IMR-90 (cell line): ENCODE measurements around the gene INPP5B. TPM values are rescaled to one million over a fixed set of nuclear protein-coding genes. Genes with fewer than 3 reads are reported as not detected.

Experiments
- ATAC-seq: fragments of 200-7000 bp; cut with Tn5 transposase; 2 replicates; pipeline ENCODE4 v1.9.1; 2020; ENCODE audit warnings: low read depth, mild to moderate bottlenecking, moderate library complexity
- BruUV-seq: library from RNA; stranded (reverse); fragments of 400-500 nt; replicated peaks from 2 replicates; lab custom pipeline; 2021; lab: Mats Ljungman, UMichigan
- CTCF ChIA-PET: fragments of 300-600 bp; formaldehyde crosslinking; extraction: SDS; loops from one replicate; lab custom pipeline; 2021; ENCODE audit warnings: antibody characterized with exemption; lab: Yijun Ruan, JAX
- POLR2A ChIA-PET: fragments of 300-600 bp; sonication (Branson Sonifier 250); formaldehyde crosslinking; loops from one replicate; lab custom pipeline; 2022; ENCODE audit warnings: antibody characterized with exemption; ENCODE audit not compliant: unreplicated experiment; lab: Charles Lee
- DNase-seq: peaks from one replicate; pipeline ENCODE4 v3.0.0; 2013
- H2AFZ ChIP-seq: replicated peaks from 2 replicates; pipeline ENCODE3; 2013; ENCODE audit warnings: low read length, mild to moderate bottlenecking; ENCODE audit not compliant: poor library complexity
- H2AK5ac ChIP-seq: 2 replicates; pipeline ENCODE4 v1.6.1; 2013; ENCODE audit warnings: low read depth, low read length, inconsistent platforms
- H2AK9ac ChIP-seq: replicated peaks from 2 replicates; pipeline ENCODE3; 2013; ENCODE audit warnings: mild to moderate bottlenecking, low read depth, low read length, moderate library complexity; ENCODE audit not compliant: poor library complexity
- H2BK120ac ChIP-seq: 2 replicates; pipeline ENCODE4 v1.6.1; 2013; ENCODE audit warnings: low read depth, low read length, inconsistent platforms
- H2BK15ac ChIP-seq: 3 replicates; pipeline ENCODE4 v1.6.1; 2013; ENCODE audit warnings: low read depth, low read length, inconsistent platforms
- H2BK20ac ChIP-seq: 2 replicates; pipeline ENCODE4 v1.6.1; 2013; ENCODE audit warnings: low read depth, mild to moderate bottlenecking, inconsistent platforms, low read length, moderate library complexity
- H2BK5ac ChIP-seq: 2 replicates; pipeline ENCODE4 v1.6.1; 2013; ENCODE audit warnings: mild to moderate bottlenecking, low read depth, low read length, inconsistent platforms; ENCODE audit not compliant: poor library complexity, severe bottlenecking
- H3K14ac ChIP-seq: replicated peaks from 2 replicates; pipeline ENCODE4 v1.6.1; 2013; ENCODE audit warnings: low read depth, low read length, inconsistent platforms
- H3K18ac ChIP-seq: 2 replicates; pipeline ENCODE4 v1.6.1; 2013; ENCODE audit warnings: low read depth, low read length, control low read depth
- H3K23ac ChIP-seq: 2 replicates; pipeline ENCODE4 v1.6.1; 2013; ENCODE audit warnings: low read depth, low read length, inconsistent platforms
- H3K27ac ChIP-seq: 2 replicates; pipeline ENCODE4 v1.5.1; 2013; ENCODE audit warnings: mild to moderate bottlenecking, control low read depth, low read length; ENCODE audit not compliant: insufficient read depth
- H3K27me3 ChIP-seq: 2 replicates; pipeline ENCODE4 v1.6.1; 2013; ENCODE audit warnings: low read length; ENCODE audit not compliant: control insufficient read depth, insufficient read depth
- H3K36me3 ChIP-seq: 2 replicates; pipeline ENCODE4 v1.6.1; 2013; ENCODE audit warnings: low read length, mixed read lengths; ENCODE audit not compliant: control insufficient read depth, insufficient read depth
- H3K4ac ChIP-seq: 2 replicates; pipeline ENCODE4 v1.6.1; 2013; ENCODE audit warnings: low read depth, low read length, inconsistent platforms
- H3K4me1 ChIP-seq: 2 replicates; pipeline ENCODE4 v1.6.1; 2013; ENCODE audit warnings: low read length, mixed read lengths; ENCODE audit not compliant: control insufficient read depth, insufficient read depth
- H3K4me2 ChIP-seq: 2 replicates; pipeline ENCODE4 v1.6.1; 2013; ENCODE audit warnings: low read depth, mild to moderate bottlenecking, control low read depth, low read length, moderate library complexity
- H3K4me3 ChIP-seq: 2 replicates; pipeline ENCODE4 v1.5.1; 2013; ENCODE audit warnings: low read depth, mild to moderate bottlenecking, control low read depth, low read length, moderate library complexity; ENCODE audit not compliant: insufficient read depth
- H3K56ac ChIP-seq: 2 replicates; pipeline ENCODE4 v1.6.1; 2013; ENCODE audit warnings: low read length, inconsistent platforms; ENCODE audit not compliant: insufficient read depth; ENCODE audit errors: extremely low read depth
- H3K79me1 ChIP-seq, 2 experiments: 2 replicates each; pipeline ENCODE4 v1.6.1; 2013; ENCODE audit warnings: low read length in 2 of 2, inconsistent platforms in 1 of 2, low read depth in 1 of 2
- H3K9ac ChIP-seq: 2 replicates; pipeline ENCODE4 v1.6.1; 2013; ENCODE audit warnings: low read depth, low read length, control low read depth
- H3K9me1 ChIP-seq: 2 replicates; pipeline ENCODE4 v1.6.1; 2013; ENCODE audit warnings: low read length, inconsistent platforms; ENCODE audit not compliant: insufficient read depth
- H3K9me3 ChIP-seq: 2 replicates; pipeline ENCODE4 v1.6.1; 2013; ENCODE audit warnings: low read length; ENCODE audit not compliant: control insufficient read depth, insufficient read depth
- H4K20me1 ChIP-seq: 2 replicates; pipeline ENCODE4 v1.6.1; 2013; ENCODE audit warnings: low read length, inconsistent platforms; ENCODE audit not compliant: insufficient read depth
- H4K5ac ChIP-seq: 2 replicates; pipeline ENCODE4 v1.6.1; 2013; ENCODE audit warnings: mild to moderate bottlenecking, low read depth, low read length, control low read depth
- H4K8ac ChIP-seq, 2 experiments: 2 replicates each; pipeline ENCODE4 v1.6.1; 2013; ENCODE audit warnings: low read depth in 2 of 2, low read length in 2 of 2, control low read depth in 1 of 2, inconsistent platforms in 1 of 2
- H4K91ac ChIP-seq: 2 replicates; pipeline ENCODE4 v1.6.1; 2013; ENCODE audit warnings: low read depth, low read length, inconsistent platforms; ENCODE audit not compliant: insufficient read depth
- CEBPB ChIP-seq: IDR thresholded peaks from 2 replicates; pipeline ENCODE4 v1.6.1; 2012; ENCODE audit warnings: low read depth, low read length, improper control_type of control experiment
- ELK1 ChIP-seq: fragments of 150-350 bp; IDR thresholded peaks from 2 replicates; pipeline ENCODE4 v1.6.1; 2016; ENCODE audit warnings: low read depth, mild to moderate bottlenecking, low read length, moderate library complexity, borderline replicate concordance
- MAZ ChIP-seq: IDR thresholded peaks from 2 replicates; pipeline ENCODE4 v1.6.1; 2012; ENCODE audit warnings: low read depth, mild to moderate bottlenecking, low read length, improper control_type of control experiment, moderate library complexity, borderline replicate concordance
- MXI1 ChIP-seq: IDR thresholded peaks from 2 replicates; pipeline ENCODE4 v1.6.1; 2012; ENCODE audit warnings: low read depth, mild to moderate bottlenecking, low read length, moderate library complexity, borderline replicate concordance
- NFE2L2 ChIP-seq: fragments of 150-350 bp; IDR thresholded peaks from 2 replicates; pipeline ENCODE4 v1.6.1; 2016; ENCODE audit warnings: low read depth, mild to moderate bottlenecking, low read length
- RFX5 ChIP-seq: IDR thresholded peaks from 2 replicates; pipeline ENCODE4 v1.8.0; 2012; ENCODE audit warnings: low read depth, mild to moderate bottlenecking, low read length, moderate library complexity
- SMC3 ChIP-seq: fragments of 150-350 bp; IDR thresholded peaks from 2 replicates; pipeline ENCODE4 v1.6.1; 2016; ENCODE audit warnings: low read depth, mild to moderate bottlenecking, antibody characterized with exemption, low read length, moderate library complexity
- USF2 ChIP-seq: fragments of 150-350 bp; IDR thresholded peaks from 2 replicates; pipeline ENCODE4 v1.6.1; 2017; ENCODE audit warnings: mild to moderate bottlenecking, antibody characterized with exemption, low read length, low read depth
- WGBS, 2 experiments: methylation state at CpG; one replicate each; pipeline versions ENCODE4 v1.1.5 to v1.1.7; 2013; ENCODE audit warnings: missing lambda C conversion rate in 2 of 2; ENCODE audit not compliant: insufficient read length in 1 of 2; ENCODE audit errors: extremely low coverage in 2 of 2; 5-methylcytosine and 5-hydroxymethylcytosine counted together
- dilution Hi-C: fragments of 300-500 bp; cut with HindIII; formaldehyde crosslinking; loops from one replicate; pipeline ENCODE4 v1.14.3; 2018; ENCODE audit warnings: low sequenced_read_pairs; ENCODE audit not compliant: unreplicated experiment
- in situ Hi-C: fragments of 300-500 bp; cut with MboI; formaldehyde crosslinking; loops from 3 replicates; pipeline ENCODE4 v1.14.3; 2019; ENCODE audit warnings: low sequenced_read_pairs, inconsistent platforms, mixed read lengths
- intact Hi-C: fragments of 100-400 bp; cut with micrococcal nuclease; formaldehyde crosslinking; loops from 2 replicates; pipeline ENCODE4 v1.10.0; 2022
- polyA plus RNA-seq, 3 experiments: library from polyadenylated mRNA; depleted of rRNA; stranded (reverse); fragments of >200 nt; gene quantifications; 2 replicates each; pipeline ENCODE4 v1.2.3, GENCODE V29; 2012; ENCODE audit warnings: low replicate concordance in 1 of 3
- total RNA-seq: library from RNA; depleted of rRNA; stranded (reverse); fragments of >200 nt; gene quantifications from 2 replicates; pipeline ENCODE4 v1.2.3, GENCODE V29; 2012

Gene INPP5B
- total and polyA plus RNA-seq, 2 of the 4 experiments (the other 2 are of a cell fraction) = 9.4 to 20.4 TPM

- TF ChIP-seq USF2 = no peak
These were observed 2.0 kb upstream of the INPP5B start (continued) for GRCh38 chr1:37948841-37949240.

GRCh38 chr1:37948166-37948565, 1.3 kb upstream of the INPP5B start:
- POLR2A ChIA-PET = no interaction called here
- in situ Hi-C loops = no loop called here
- 33% methylated on average over 1 of the region's 2 CpGs; no CpG with 5 or more reads in 1 of the 2 experiments for WGBS, 2 experiments

More at GRCh38 chr1:37948166-37948565, 1.3 kb upstream of the INPP5B start:
- ATAC-seq (no peak), DNase-seq (no peak)
- no peak overlapping the region for H3K4ac ChIP-seq
- no peak overlapping the region for H2BK5ac ChIP-seq
- no peaks in the 10 kb centered on the region for H4K20me1 ChIP-seq
- no peak overlapping the region for H2BK20ac ChIP-seq
- H2AFZ ChIP-seq = no peak overlapping the region
- H3K23ac ChIP-seq = no peak overlapping the region
- no peak overlapping the region for H2AK5ac ChIP-seq
- no peak overlapping the region for H2AK9ac ChIP-seq
- H3K9ac ChIP-seq = no peak overlapping the region
- H3K14ac ChIP-seq = no peak overlapping the region
- CTCF ChIA-PET = interaction anchor here (0.9 to 1.3 kb wide), 2 partner anchors 10 to 11 kb away, joined by 3 to 4 read pairs; no protein-coding TSS in a partner anchor
- H4K8ac ChIP-seq = no peak overlapping the region
- no peak overlapping the region for H2BK15ac ChIP-seq
- peaks cover 8% of the 10 kb centered on the region for H3K4me1 ChIP-seq
- intact Hi-C loops = no loop called here
- peaks cover 18% of the 10 kb centered on the region for H3K9me1 ChIP-seq
- H3K79me1 ChIP-seq = peaks cover 10 to 43% of the 10 kb centered on the region in 2 experiments
- H3K18ac ChIP-seq = no peak overlapping the region
- no peak overlapping the region for H3K56ac ChIP-seq
- H4K91ac ChIP-seq = no peak overlapping the region
- no TSS peak for BruUV-seq
- peaks cover 12% of the 10 kb centered on the region for H3K36me3 ChIP-seq
- no peak overlapping the region for H3K4me2 ChIP-seq
- H3K9me3 ChIP-seq = no peaks in the 10 kb centered on the region
- no peak overlapping the region for H2BK120ac ChIP-seq
- no peak overlapping the region for H3K27ac ChIP-seq
- dilution Hi-C loops = no loop called here
- no peak for TF ChIP-seq CEBPB
- TF ChIP-seq NFE2L2 = no peak
- no peak for TF ChIP-seq SMC3
- no peak for TF ChIP-seq ELK1
- no peak for TF ChIP-seq USF2
- no peak for TF ChIP-seq MAZ
- no peak for TF ChIP-seq RFX5
- no peak for TF ChIP-seq MXI1
- no peak overlapping the region for H4K5ac ChIP-seq
- no peak overlapping the region for H3K4me3 ChIP-seq
- no peaks in the 10 kb centered on the region for H3K27me3 ChIP-seq
